Lung (tissue), 12 donors: Measurements from ENCODE around the gene MAPK4. TPM values are rescaled to one million over a fixed set of nuclear protein-coding genes. Genes with fewer than 3 reads are reported as not detected.

ENCODE experiments used
- ATAC-seq: fragments of 200-7000 bp; cut with Tn5 transposase; one replicate; pipeline ENCODE4 v1.9.1; 2020; ENCODE audit warnings: moderate number of reproducible peaks; ENCODE audit not compliant: insufficient read depth, low FRiP score
- DNase-seq, 3 donors: peaks; one replicate each; pipeline ENCODE4 v3.0.0-alpha.2; 2013 to 2017
- H3K27ac ChIP-seq, 2 donors: one replicate each; pipeline ENCODE4 v1.5.1; 2013; ENCODE audit warnings: mild to moderate bottlenecking in 2 of 2, moderate library complexity in 2 of 2, control low read depth in 1 of 2, inconsistent platforms in 1 of 2, low read depth in 1 of 2, low read length in 1 of 2
- H3K27me3 ChIP-seq, 3 donors: one replicate each; pipeline ENCODE4 v1.5.1; 2013; ENCODE audit warnings: low read length in 2 of 3; ENCODE audit not compliant: control insufficient read depth in 3 of 3, insufficient read depth in 3 of 3
- H3K36me3 ChIP-seq, 4 donors: one replicate each; pipeline ENCODE4 v1.5.1; 2013; ENCODE audit warnings: low read length in 4 of 4, mild to moderate bottlenecking in 1 of 4, moderate library complexity in 1 of 4; ENCODE audit not compliant: control insufficient read depth in 4 of 4, insufficient read depth in 4 of 4
- H3K4me1 ChIP-seq, 5 donors: one replicate each; pipeline ENCODE4 v1.5.1; 2013; ENCODE audit warnings: low read length in 5 of 5, mild to moderate bottlenecking in 2 of 5, moderate library complexity in 1 of 5; ENCODE audit not compliant: control insufficient read depth in 5 of 5, insufficient read depth in 5 of 5
- H3K4me3 ChIP-seq: one replicate; pipeline ENCODE4 v1.5.1; 2013; ENCODE audit warnings: mild to moderate bottlenecking, control low read depth, moderate library complexity
- H3K9ac ChIP-seq, 2 donors: one replicate each; pipeline ENCODE4 v1.5.1; 2013; ENCODE audit warnings: low read length in 2 of 2, control low read depth in 1 of 2; ENCODE audit not compliant: insufficient read depth in 1 of 2
- H3K9me3 ChIP-seq, 4 donors: one replicate each; pipeline ENCODE4 v1.5.1; 2013; ENCODE audit warnings: low read length in 3 of 4, mild to moderate bottlenecking in 1 of 4, moderate library complexity in 1 of 4; ENCODE audit not compliant: control insufficient read depth in 4 of 4, insufficient read depth in 3 of 4
- WGBS, 2 donors: extraction: QIAGEN DNeasy Blood & Tissue Kit; methylation state at CpG; one replicate each; pipeline ENCODE4 v1.1.7; 2013; 5-methylcytosine and 5-hydroxymethylcytosine counted together
- polyA plus RNA-seq, 2 donors: library from polyadenylated mRNA; stranded (reverse); fragments of 200-250 nt; gene quantifications; one replicate each; pipeline ENCODE4 v1.2.1, GENCODE V29; 2013
- total RNA-seq, 2 donors: library from RNA; depleted of rRNA in 1 of 2; stranded (reverse); fragments of >200 nt in 1 of 2; gene quantifications; one replicate each; pipeline ENCODE4 v1.2.1, GENCODE V29; 2014 to 2021
- TF ChIP-seq, protein P1 (sequence below): IDR thresholded peaks from 2 replicates; pipeline ENCODE4 v1.5.1; 2012; ENCODE audit warnings: mild to moderate bottlenecking; ENCODE audit errors: control extremely low read depth, extremely low read depth
- donor health status: control.
- donor health status: control.
- donor health status: Bipolar disorder and iron deficiency.
- donor health status: healthy.
- donor health status: DM: yes; HTN: yes; CAD: no.

The MAPK4 gene
- total and polyA plus RNA-seq, 4 donors = 1.8 to 10.7 (median 3.9) TPM

DNA sequence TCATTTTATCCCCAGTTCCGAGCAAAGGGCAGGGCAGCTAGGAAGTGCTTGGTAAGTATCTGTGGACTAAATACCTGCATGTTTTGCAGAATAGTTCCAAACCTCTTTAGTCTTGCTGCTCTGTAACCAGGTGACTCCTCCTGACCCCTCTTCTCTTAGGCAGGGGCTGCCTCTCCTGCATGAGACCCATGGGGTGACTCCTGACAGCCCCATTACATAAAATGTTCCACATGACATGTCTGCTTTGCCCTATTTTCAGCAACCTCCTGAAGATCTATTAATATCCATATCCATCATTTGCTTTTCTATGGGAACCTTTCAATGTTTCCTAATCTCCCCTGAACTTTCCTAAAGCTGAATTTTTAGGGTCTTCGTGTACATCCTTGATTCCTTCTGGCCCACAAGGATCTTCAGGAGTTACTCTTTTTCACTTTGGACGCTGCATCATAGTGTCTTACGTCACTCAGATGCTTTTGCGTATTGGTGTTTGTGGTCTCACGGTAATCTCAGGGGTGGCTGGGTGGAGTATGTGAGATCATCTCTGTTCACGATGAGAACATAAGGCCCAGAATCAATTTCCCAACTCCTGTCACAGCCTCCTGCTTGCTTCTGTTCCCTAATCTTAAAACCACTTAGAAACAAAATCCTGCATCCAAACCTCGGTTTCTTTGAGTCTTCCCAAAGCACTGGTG, 76.6 kb downstream of the MAPK4 start:
- Histone ChIP-seq H3K4me1 (peaks cover 0 to 3% (median 0%) of the 10 kb centered on the region in 5 donors), H3K27ac (no peak overlapping the region), H3K9me3 (no peaks in the 10 kb centered on the region), H3K9ac (no peak overlapping the region), H3K27me3 (no peaks in the 10 kb centered on the region), H3K36me3 (no peaks in the 10 kb centered on the region), H3K4me3 (no peak overlapping the region)
- DNase-seq = no peak
- no peak for ATAC-seq
- WGBS, 2 donors = 88 to 92% methylated on average over 8 of the region's 8 CpGs
- TF ChIP-seq, protein P1, sequence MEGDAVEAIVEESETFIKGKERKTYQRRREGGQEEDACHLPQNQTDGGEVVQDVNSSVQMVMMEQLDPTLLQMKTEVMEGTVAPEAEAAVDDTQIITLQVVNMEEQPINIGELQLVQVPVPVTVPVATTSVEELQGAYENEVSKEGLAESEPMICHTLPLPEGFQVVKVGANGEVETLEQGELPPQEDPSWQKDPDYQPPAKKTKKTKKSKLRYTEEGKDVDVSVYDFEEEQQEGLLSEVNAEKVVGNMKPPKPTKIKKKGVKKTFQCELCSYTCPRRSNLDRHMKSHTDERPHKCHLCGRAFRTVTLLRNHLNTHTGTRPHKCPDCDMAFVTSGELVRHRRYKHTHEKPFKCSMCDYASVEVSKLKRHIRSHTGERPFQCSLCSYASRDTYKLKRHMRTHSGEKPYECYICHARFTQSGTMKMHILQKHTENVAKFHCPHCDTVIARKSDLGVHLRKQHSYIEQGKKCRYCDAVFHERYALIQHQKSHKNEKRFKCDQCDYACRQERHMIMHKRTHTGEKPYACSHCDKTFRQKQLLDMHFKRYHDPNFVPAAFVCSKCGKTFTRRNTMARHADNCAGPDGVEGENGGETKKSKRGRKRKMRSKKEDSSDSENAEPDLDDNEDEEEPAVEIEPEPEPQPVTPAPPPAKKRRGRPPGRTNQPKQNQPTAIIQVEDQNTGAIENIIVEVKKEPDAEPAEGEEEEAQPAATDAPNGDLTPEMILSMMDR = no peak

DNA sequence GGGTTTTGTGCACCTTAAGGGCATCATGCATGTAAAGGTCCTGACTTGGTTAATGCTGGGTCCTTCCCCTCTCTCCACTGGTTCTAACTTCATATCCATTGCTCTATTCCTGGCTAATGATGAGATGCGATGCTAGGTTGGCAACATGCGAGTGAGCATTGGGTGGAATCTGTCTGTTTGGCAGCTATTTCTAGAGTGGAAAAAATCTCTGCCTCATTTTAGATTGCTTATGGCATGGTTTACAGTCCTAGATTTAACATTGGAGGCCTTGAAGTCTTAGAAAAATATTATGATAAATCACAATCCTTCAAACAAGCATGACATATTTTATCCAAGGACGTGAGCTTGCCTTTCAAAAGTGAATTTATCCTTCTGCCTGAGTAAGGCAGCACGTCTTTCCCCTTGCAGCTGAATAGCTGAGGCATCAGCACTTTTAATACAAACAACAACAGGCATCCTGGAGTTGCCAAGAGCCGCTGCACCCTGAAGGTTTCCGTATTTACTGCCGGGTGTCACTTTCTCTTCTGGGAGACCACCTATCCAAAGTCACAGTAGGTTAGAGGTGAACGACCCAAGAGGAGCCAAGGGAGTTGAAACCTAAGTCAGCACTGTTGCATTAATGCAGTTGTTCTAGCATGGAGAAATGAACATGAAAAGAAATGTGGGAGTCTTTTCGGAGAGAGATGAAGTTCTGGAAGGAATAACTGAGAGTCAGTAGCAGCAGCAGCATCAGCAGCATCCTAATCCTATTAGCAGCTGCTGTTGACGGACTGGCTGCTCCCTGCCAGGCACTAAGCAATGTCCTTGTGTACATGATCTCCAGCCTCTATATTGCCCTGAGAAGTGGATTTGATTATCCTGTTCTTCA, 78.4 kb downstream of the MAPK4 start:
- TF ChIP-seq, protein P1 = no peak
- WGBS, 2 donors = 69 to 75% methylated on average over 10 of the region's 10 CpGs

DNA sequence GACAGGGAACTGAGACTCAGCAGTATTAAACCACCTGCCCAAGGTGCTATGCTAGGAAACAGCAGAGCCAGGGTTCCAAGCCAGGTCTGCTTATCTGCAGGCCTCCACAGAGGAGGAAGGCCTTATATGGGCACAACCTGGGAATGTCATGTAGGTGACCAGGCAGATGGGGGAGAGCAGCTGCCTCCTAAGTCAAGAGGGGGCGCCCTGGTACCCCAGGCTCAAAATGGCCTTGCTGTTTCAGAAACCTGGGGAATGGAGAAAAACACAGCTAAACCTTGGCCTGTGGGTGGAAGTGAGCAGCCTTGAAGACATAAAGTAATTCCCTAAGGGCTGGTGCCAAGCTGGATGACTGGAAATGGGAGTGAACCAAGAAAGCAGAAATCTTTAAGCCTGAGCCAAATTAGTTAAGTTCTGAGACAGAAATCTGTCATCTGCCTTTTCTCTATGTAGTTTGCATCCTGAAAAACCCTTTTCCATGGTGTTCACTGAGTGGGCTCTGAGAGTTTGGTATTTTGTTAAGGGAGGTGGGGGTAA, 79.1 kb downstream of the MAPK4 start:
- Histone ChIP-seq H3K27ac (no peak overlapping the region), H3K27me3 (no peaks in the 10 kb centered on the region), H3K36me3 (no peaks in the 10 kb centered on the region), H3K4me1 (peaks cover 0 to 3% (median 0%) of the 10 kb centered on the region in 5 donors), H3K9ac (no peak overlapping the region), H3K9me3 (no peaks in the 10 kb centered on the region), H3K4me3 (no peak overlapping the region)
- 92 to 93% methylated on average over 1 of the region's 1 CpG for WGBS, 2 donors
- ATAC-seq = no peak
- TF ChIP-seq, protein P1 = no peak
- peak in 1 of 3 donors; percentile 21 for DNase-seq

More for the DNA sequence above, 78.4 kb downstream of the MAPK4 start:
- Histone ChIP-seq H3K4me1 (peaks cover 0 to 3% (median 0%) of the 10 kb centered on the region in 5 donors), H3K36me3 (no peaks in the 10 kb centered on the region), H3K9me3 (no peaks in the 10 kb centered on the region), H3K4me3 (no peak overlapping the region), H3K27ac (no peak overlapping the region), H3K9ac (no peak overlapping the region), H3K27me3 (no peaks in the 10 kb centered on the region)
- DNase-seq (no peak), ATAC-seq (no peak)
